ENCODE data around the gene FAT1. TPM values are rescaled to one million over a fixed set of nuclear protein-coding genes. Genes with fewer than 3 reads are reported as not detected.

FAT1 gene
- total RNA-seq, 1 donor from 2014 or later, result 84.3 TPM

DNA sequence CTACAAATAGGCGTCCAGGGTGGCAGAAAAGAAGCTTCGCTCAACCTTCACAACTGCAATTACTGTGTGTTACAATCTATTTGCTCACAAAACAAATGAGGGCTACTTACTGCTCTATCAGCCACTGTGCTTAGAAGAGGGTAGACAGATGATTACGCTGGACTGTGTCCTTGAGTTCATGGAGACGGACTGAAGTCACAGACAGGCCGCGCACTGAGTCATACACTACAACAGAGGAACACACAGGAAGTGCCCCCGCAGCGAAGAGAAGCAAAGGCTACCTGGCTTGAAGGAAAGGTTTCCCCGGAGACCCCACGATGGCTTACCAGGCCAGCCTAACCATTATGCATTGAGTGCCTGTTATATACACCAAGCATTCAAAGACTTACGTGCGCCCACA lies 25.6 kb downstream of the FAT1 start:
- TF ChIP-seq, protein P1, sequence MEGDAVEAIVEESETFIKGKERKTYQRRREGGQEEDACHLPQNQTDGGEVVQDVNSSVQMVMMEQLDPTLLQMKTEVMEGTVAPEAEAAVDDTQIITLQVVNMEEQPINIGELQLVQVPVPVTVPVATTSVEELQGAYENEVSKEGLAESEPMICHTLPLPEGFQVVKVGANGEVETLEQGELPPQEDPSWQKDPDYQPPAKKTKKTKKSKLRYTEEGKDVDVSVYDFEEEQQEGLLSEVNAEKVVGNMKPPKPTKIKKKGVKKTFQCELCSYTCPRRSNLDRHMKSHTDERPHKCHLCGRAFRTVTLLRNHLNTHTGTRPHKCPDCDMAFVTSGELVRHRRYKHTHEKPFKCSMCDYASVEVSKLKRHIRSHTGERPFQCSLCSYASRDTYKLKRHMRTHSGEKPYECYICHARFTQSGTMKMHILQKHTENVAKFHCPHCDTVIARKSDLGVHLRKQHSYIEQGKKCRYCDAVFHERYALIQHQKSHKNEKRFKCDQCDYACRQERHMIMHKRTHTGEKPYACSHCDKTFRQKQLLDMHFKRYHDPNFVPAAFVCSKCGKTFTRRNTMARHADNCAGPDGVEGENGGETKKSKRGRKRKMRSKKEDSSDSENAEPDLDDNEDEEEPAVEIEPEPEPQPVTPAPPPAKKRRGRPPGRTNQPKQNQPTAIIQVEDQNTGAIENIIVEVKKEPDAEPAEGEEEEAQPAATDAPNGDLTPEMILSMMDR (IDR thresholded peaks at IDR 0.05), result no peak
- Histone ChIP-seq H3K27me3 (no peaks in the 10 kb centered on the region), H3K4me3 (no peak overlapping the region), H3K27ac (no peak overlapping the region), H3K36me3 (no peaks in the 10 kb centered on the region), H3K4me1 (peaks cover 7% of the 10 kb centered on the region), H3K9me3 (no peaks in the 10 kb centered on the region)
- DNase-seq (no peak), ATAC-seq (no peak)
- intact Hi-C loops (cut with DNase I), result no loop called here

DNA sequence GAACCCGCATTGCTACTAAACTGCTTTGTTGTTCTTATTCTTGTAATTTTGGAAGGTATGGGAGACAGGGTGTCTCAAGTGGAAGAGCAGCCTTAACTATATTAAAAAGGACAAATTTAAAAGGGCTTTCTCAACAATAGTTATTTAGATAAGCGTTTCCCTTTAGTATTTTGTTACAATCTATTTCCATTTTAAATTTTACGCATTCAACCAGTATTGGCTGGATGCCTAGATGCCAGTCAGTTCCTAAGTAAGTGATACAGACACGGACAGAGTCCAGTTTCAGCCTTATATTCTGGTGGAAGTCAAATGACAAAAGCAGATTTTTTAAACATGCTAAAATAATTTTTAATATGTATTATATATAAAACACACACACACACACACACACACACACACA lies 28.3 kb downstream of the FAT1 start:
- no peaks in the 10 kb centered on the region for H3K36me3 ChIP-seq
- no peak for ATAC-seq
- peaks cover 7% of the 10 kb centered on the region for H3K4me1 ChIP-seq
- no peaks in the 10 kb centered on the region for H3K27me3 ChIP-seq
- H3K9me3 ChIP-seq, result no peaks in the 10 kb centered on the region
- intact Hi-C loops (cut with DNase I), result no loop called here
- DNase-seq, result no peak
- no peak overlapping the region for H3K4me3 ChIP-seq
- TF ChIP-seq, protein P1 (IDR thresholded peaks at IDR 0.05), result no peak
- H3K27ac ChIP-seq, result no peak overlapping the region

DNA sequence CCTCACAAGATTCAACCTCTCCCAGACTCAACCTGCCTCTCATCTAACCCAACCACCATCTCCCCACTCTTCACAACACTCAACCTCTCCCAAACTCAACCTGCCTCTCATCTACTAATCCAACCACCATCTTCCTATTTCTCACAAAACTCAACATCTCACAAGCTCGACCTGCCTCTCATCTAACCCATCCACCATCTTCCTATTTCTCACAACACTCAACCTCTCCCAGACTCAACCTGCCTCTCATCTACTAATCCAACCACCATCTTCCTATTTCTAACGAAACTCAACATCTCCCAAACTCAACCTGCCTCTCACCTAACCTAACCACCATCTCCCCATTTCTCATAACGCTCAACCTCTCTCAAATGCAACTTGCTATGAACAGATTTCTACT lies 29.8 kb downstream of the FAT1 start:
- H3K9me3 ChIP-seq, result no peaks in the 10 kb centered on the region
- H3K36me3 ChIP-seq, result no peaks in the 10 kb centered on the region
- no peak overlapping the region for H3K4me3 ChIP-seq
- intact Hi-C loops (cut with DNase I), result no loop called here
- H3K27me3 ChIP-seq, result no peaks in the 10 kb centered on the region
- DNase-seq (no peak), ATAC-seq (no peak)
- H3K4me1 ChIP-seq, result peaks cover 7% of the 10 kb centered on the region
- TF ChIP-seq, protein P1 (IDR thresholded peaks at IDR 0.05), result no peak
- H3K27ac ChIP-seq, result no peak overlapping the region

DNA sequence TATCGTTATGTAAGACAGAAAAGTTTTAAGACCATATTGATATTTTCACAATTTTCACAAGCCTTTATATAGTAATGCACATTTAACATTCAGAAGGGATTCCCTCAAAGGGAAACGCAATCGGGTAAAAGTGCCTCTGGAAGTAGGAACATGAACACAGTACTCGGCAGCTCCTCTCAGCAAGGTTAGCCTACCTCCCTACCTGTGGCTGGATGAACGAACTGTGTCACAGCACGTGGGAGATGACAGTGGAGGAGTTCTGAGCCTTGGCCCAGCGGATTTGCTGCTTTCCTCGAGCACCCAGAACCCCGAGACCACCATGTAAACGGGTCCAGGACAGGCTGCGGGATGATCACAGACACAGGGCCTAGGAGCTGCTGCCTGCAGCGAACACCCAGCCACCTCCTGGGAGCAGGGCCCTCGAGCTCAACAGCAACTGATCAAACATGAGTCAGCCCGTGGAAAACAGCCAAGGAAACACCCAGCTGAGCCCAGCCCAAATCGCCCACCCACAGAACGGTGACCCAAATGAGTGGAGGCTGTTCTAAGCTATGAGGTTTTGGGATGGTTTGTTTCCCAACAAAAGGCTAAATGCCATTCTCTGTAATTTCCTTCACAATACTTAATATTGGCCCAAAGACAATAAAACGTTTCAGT lies 30.4 kb downstream of the FAT1 start:
- no peak overlapping the region for H3K4me3 ChIP-seq

GRCh38 chr4:186691396-186691795 lies 32.3 kb downstream of the FAT1 start:
- Histone ChIP-seq H3K4me1 (peaks cover 7% of the 10 kb centered on the region), H3K4me3 (no peak overlapping the region), H3K9me3 (no peaks in the 10 kb centered on the region), H3K36me3 (no peaks in the 10 kb centered on the region), H3K27ac (no peak overlapping the region), H3K27me3 (no peaks in the 10 kb centered on the region)
- DNase-seq (no peak), ATAC-seq (no peak)
- TF ChIP-seq, protein P1 (IDR thresholded peaks at IDR 0.05), result no peak
- intact Hi-C loops (cut with DNase I), result no loop called here

More for the DNA sequence above, 30.4 kb downstream of the FAT1 start:
- H3K36me3 ChIP-seq, result no peaks in the 10 kb centered on the region
- peaks cover 7% of the 10 kb centered on the region for H3K4me1 ChIP-seq
- no peaks in the 10 kb centered on the region for H3K27me3 ChIP-seq
- TF ChIP-seq, protein P1 (IDR thresholded peaks at IDR 0.05), result no peak
- intact Hi-C loops (cut with DNase I), result no loop called here
- no peaks in the 10 kb centered on the region for H3K9me3 ChIP-seq
- peak; percentile 78 for DNase-seq
- peak; percentile 86 for ATAC-seq
- no peak overlapping the region for H3K27ac ChIP-seq

DNA sequence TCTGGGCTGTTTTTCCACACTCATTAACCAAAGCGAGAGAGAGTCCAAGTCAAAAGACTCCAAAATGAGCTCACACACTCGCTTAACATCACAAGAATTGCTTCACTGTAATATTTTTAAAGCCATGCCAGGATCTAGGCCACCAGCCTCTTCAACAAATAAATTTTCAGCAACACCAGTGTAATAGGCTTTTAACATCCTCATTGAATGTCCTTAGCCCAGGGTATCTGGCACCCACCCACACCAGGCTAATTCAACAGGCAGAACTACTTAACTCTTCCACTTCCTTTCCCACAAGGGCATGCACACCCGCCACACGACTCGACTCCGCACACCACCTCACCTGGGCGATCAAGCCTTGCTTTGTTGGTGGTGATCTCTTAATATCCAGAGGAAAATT lies 34.2 kb downstream of the FAT1 start:
- H3K4me3 ChIP-seq, result no peak overlapping the region
- DNase-seq, result peak; percentile 71

More for the DNA sequence above, 34.2 kb downstream of the FAT1 start:
- intact Hi-C loops (cut with DNase I), result no loop called here
- H3K27ac ChIP-seq, result no peak overlapping the region
- TF ChIP-seq, protein P1 (IDR thresholded peaks at IDR 0.05), result no peak
- H3K36me3 ChIP-seq, result no peaks in the 10 kb centered on the region
- H3K9me3 ChIP-seq, result no peaks in the 10 kb centered on the region
- ATAC-seq, result peak; percentile 70
- no peaks in the 10 kb centered on the region for H3K27me3 ChIP-seq
- H3K4me1 ChIP-seq, result peaks cover 15% of the 10 kb centered on the region

Measured in upper lobe of right lung (tissue), 1 donor.